BLaER1 (cell line): Measurements from ENCODE around the gene MTARC1.

Source experiments
- H3K27ac ChIP-seq: shearing (Covaris generic); formaldehyde crosslinking; 2 replicates; pipeline ENCODE4 v1.8.1; 2022
- H3K27me3 ChIP-seq: shearing (Covaris generic); formaldehyde crosslinking; 2 replicates; pipeline ENCODE4 v1.8.1; 2022
- H3K36me3 ChIP-seq: shearing (Covaris generic); formaldehyde crosslinking; 2 replicates; pipeline ENCODE4 v1.8.1; 2022
- H3K4me1 ChIP-seq: shearing (Covaris generic); formaldehyde crosslinking; 2 replicates; pipeline ENCODE4 v1.8.1; 2022
- H3K4me2 ChIP-seq: shearing (Covaris generic); formaldehyde crosslinking; 2 replicates; pipeline ENCODE4 v1.8.1; 2022
- H3K4me3 ChIP-seq: shearing (Covaris generic); formaldehyde crosslinking; 2 replicates; pipeline ENCODE4 v1.8.1; 2022
- H3K9ac ChIP-seq: shearing (Covaris generic); formaldehyde crosslinking; 2 replicates; pipeline ENCODE4 v1.8.1; 2022
- H3K9me3 ChIP-seq: shearing (Covaris generic); formaldehyde crosslinking; 2 replicates; pipeline ENCODE4 v1.8.1; 2022
- H4K20me1 ChIP-seq: shearing (Covaris generic); formaldehyde crosslinking; 2 replicates; pipeline ENCODE4 v1.8.1; 2022
- Cebpa-rat ChIP-seq: shearing (Covaris generic); IDR thresholded peaks from 2 replicates; pipeline ENCODE4 v1.8.1; 2022

The MTARC1 gene

DNA sequence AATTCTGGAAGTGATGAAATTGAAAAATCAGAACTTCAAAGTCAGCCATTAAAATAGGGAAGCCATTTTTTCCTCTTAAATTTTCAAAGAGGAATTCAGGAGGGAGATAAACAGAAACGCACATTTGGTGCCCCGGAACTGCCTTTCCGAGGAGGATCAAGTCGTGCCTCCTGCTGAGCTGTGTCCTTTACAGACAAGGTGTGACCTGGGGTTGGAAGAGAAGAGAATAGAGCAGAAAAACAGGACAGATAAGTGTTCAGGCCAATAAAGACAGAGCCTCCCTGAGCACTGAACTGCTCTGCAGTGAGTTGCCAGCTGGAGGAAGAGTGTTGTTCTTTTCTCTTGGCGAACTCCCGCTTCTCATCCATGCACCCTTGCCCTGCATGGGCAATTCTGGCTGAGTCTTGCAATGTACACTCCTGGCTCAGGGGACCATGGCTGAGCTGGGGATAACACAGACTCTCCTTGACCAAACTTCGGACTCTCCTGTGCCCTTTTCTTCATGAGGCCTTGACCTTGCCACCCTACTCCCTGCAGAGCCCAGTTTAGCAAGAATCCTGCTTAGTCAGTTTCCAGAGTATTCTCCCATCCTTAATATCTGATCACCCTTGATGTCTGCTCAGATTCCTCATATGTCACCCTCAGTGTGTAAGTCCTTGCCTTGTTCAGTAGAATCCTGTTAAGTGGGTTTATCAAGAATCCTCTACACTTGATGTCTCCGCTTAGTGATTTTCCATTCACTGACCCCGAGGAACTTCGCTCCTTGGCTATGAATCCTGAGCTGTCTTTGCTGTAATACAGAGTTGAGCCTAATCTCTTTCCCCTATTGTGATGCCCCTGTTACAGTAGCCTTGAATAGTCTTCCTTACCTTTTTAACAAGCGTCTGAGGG, 1.3 kb upstream of the MTARC1 start:
- 0 out of 2 replicates have a peak, but pooled peaks cover 11% of the 10 kb centered on the region for H3K9me3 ChIP-seq
- peaks cover 3% of the 10 kb centered on the region; the same call in 1 of the 2 replicates for H3K4me1 ChIP-seq
- peaks cover 35% of the 10 kb centered on the region for H3K27me3 ChIP-seq
- no peaks in the 10 kb centered on the region for H4K20me1 ChIP-seq
- H3K9ac ChIP-seq, result no peak overlapping the region
- H3K27ac ChIP-seq, result no peak overlapping the region
- H3K36me3 ChIP-seq, result no peaks in the 10 kb centered on the region
- H3K4me2 ChIP-seq, result no peak overlapping the region
- no peak overlapping the region for H3K4me3 ChIP-seq
- no peak for TF ChIP-seq Cebpa-rat

DNA sequence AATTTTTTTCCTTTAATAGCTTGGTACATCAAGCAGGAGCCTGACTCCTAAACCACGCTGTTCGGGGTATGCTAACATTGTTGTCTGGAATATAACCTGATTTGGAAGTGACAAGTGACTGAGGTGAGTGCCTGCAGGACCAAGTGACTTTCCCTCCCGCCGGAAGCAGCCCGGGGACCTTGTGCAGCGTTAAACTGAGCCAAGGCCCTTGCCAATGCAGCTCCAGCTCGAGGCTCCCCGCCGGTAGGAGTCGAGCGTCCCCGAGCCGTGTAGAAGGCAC, 716 bp upstream of the MTARC1 start:
- Histone ChIP-seq H3K27me3 (peaks cover 35% of the 10 kb centered on the region), H3K4me3 (peak overlapping the region; percentile 63), H3K4me2 (peak overlapping the region; percentile 77), H3K9ac (no peak overlapping the region), H3K36me3 (no peaks in the 10 kb centered on the region), H3K4me1 (peaks cover 8% of the 10 kb centered on the region), H3K9me3 (0 out of 2 replicates have a peak, but pooled peaks cover 11% of the 10 kb centered on the region), H3K27ac (no peak overlapping the region), H4K20me1 (no peaks in the 10 kb centered on the region)
- TF ChIP-seq Cebpa-rat, result no peak

DNA sequence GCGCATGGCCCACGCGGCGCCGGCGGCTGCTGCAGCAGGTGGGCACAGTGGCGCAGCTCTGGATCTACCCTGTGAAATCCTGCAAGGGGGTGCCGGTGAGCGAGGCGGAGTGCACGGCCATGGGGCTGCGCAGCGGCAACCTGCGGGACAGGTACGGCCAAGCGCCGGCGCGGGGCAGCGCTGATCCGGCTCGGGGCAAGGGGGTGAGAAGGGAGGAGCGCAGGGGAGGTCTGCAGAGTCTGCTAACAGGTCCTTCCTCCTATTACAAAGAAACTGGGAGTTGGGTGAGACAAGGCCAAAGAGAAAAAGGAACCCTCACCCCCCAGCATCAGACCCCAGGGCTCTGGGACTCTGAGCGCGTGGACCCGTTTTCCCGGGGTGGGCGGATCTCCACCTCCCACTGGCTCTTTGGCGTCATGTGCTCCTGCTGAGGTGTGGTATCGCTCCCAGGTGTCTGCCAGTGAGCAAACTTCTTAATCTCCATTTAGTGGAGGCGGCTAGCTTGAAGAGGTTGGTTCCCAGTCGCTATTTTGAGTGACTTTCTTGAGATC, 431 bp downstream of the MTARC1 start:
- no peak for TF ChIP-seq Cebpa-rat
- Histone ChIP-seq H3K4me1 (peaks cover 14% of the 10 kb centered on the region), H3K36me3 (no peaks in the 10 kb centered on the region), H3K9ac (peak overlapping the region; percentile 41; the same call in 1 of the 2 replicates), H3K27me3 (peaks cover 35% of the 10 kb centered on the region), H3K4me3 (peak overlapping the region; percentile 63), H3K9me3 (0 out of 2 replicates have a peak, but pooled peaks cover 11% of the 10 kb centered on the region), H3K4me2 (peak overlapping the region; percentile 77), H3K27ac (no peak overlapping the region), H4K20me1 (no peaks in the 10 kb centered on the region)

DNA sequence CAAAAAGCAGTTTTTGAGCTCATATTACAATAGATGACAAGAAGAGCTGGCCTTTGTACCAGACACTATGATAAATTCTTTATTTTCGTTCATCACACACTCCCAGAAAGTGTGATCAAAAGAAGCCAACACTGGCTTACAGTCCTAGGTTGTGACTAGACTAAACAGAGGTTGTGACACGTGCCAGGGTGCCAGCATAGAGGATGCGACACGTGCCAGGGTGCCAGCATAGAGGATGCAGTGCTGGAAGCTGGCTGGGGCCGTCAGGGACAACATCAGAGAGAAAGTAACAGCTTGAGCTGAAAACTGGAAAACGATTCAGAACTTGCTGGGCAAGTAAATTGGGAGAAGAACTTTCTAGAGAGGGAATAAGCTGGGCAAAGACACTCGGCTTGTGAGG, 2.2 kb downstream of the MTARC1 start:
- Histone ChIP-seq H3K4me3 (no peak overlapping the region), H3K36me3 (no peaks in the 10 kb centered on the region), H3K27me3 (peaks cover 35% of the 10 kb centered on the region), H3K9me3 (0 out of 2 replicates have a peak, but pooled peaks cover 11% of the 10 kb centered on the region), H3K27ac (no peak overlapping the region), H3K9ac (no peak overlapping the region), H4K20me1 (no peaks in the 10 kb centered on the region), H3K4me2 (no peak overlapping the region), H3K4me1 (peaks cover 14% of the 10 kb centered on the region)
- no peak for TF ChIP-seq Cebpa-rat

DNA sequence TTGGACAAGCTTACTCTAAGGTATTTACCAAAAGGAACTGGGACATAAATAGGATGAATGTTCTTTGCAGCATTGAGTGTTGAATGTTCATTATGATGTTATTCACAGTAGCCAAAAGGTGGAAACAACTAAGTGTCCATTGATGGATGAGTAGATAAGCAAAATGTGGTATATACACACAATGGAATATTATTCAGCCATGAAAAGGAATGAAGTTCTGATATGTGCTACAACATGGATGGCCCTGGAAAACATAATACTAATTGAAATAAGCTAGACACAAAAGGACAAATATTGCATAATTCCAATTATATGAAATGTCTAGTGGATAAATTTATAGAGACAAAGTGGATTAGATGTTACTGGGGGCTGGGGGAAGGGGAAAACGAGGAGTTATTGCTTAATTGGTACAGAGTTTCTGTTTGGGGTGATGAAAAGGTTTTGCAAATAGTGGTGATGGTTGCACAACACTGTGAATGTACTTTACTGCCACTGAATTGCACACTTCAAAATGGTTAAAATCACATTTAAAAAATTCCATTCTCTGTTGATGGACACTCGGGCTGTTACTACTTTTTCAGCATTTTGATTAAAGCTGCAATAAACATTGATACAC, 2.9 kb downstream of the MTARC1 start:
- Histone ChIP-seq H3K9me3 (0 out of 2 replicates have a peak, but pooled peaks cover 11% of the 10 kb centered on the region), H3K4me3 (no peak overlapping the region)

DNA sequence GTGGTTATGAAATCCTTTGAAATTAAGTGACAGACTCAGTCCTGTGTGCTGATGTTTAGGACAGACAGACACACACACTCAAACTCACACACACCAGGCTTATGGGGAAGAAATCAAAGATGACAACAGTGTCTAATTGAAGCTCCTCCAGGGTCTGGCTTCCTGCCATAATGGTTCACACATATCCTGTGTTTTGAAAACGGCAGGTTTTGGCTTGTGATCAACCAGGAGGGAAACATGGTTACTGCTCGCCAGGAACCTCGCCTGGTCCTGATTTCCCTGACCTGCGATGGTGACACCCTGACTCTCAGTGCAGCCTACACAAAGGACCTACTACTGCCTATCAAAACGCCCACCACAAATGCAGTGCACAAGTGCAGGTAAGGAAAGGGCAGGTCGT, 4.6 kb downstream of the MTARC1 start:
- Histone ChIP-seq H3K4me1 (peaks cover 14% of the 10 kb centered on the region), H3K36me3 (no peaks in the 10 kb centered on the region), H3K4me2 (peak overlapping the region; percentile 29; the same call in 1 of the 2 replicates), H3K27me3 (peaks cover 19% of the 10 kb centered on the region), H3K4me3 (no peak overlapping the region), H3K27ac (no peak overlapping the region), H3K9ac (no peak overlapping the region), H3K9me3 (0 out of 2 replicates have a peak, but pooled peaks cover 11% of the 10 kb centered on the region), H4K20me1 (no peaks in the 10 kb centered on the region)
- no peak for TF ChIP-seq Cebpa-rat

More for the DNA sequence above, 2.9 kb downstream of the MTARC1 start:
- Histone ChIP-seq H3K9ac (no peak overlapping the region), H4K20me1 (no peaks in the 10 kb centered on the region), H3K4me1 (peaks cover 14% of the 10 kb centered on the region), H3K27me3 (peaks cover 35% of the 10 kb centered on the region), H3K27ac (no peak overlapping the region), H3K36me3 (no peaks in the 10 kb centered on the region), H3K4me2 (no peak overlapping the region)
- TF ChIP-seq Cebpa-rat, result no peak

GRCh38 chr1:220791956-220792355, 5.2 kb downstream of the MTARC1 start:
- Histone ChIP-seq H3K4me2 (no peak overlapping the region), H3K27ac (no peak overlapping the region), H3K27me3 (peaks cover 12% of the 10 kb centered on the region), H3K9ac (no peak overlapping the region), H3K9me3 (0 out of 2 replicates have a peak, but pooled peaks cover 6% of the 10 kb centered on the region), H3K36me3 (no peaks in the 10 kb centered on the region), H4K20me1 (no peaks in the 10 kb centered on the region), H3K4me1 (peaks cover 14% of the 10 kb centered on the region), H3K4me3 (no peak overlapping the region)
- TF ChIP-seq Cebpa-rat, result no peak

- no peak overlapping the region for H3K9ac ChIP-seq
These were observed 9.8 kb downstream of the MTARC1 start for GRCh38 chr1:220796530-220796929.

GRCh38 chr1:220797044-220797443, 10.3 kb downstream of the MTARC1 start:
- no peaks in the 10 kb centered on the region for H3K9me3 ChIP-seq
- H3K4me2 ChIP-seq, result no peak overlapping the region
- H3K4me1 ChIP-seq, result no peaks in the 10 kb centered on the region
- H3K27ac ChIP-seq, result no peak overlapping the region
- H3K36me3 ChIP-seq, result no peaks in the 10 kb centered on the region
- H3K4me3 ChIP-seq, result no peak overlapping the region
- no peak overlapping the region for H3K9ac ChIP-seq
- no peak for TF ChIP-seq Cebpa-rat
- H3K27me3 ChIP-seq, result no peaks in the 10 kb centered on the region
- no peaks in the 10 kb centered on the region for H4K20me1 ChIP-seq

More at GRCh38 chr1:220796530-220796929, 9.8 kb downstream of the MTARC1 start:
- Histone ChIP-seq H3K9me3 (no peaks in the 10 kb centered on the region), H4K20me1 (no peaks in the 10 kb centered on the region), H3K4me2 (no peak overlapping the region), H3K27me3 (no peaks in the 10 kb centered on the region), H3K4me1 (peaks cover under 1% of the 10 kb centered on the region), H3K27ac (no peak overlapping the region), H3K36me3 (no peaks in the 10 kb centered on the region), H3K4me3 (no peak overlapping the region)
- no peak for TF ChIP-seq Cebpa-rat

GRCh38 chr1:220797553-220797952, 10.8 kb downstream of the MTARC1 start:
- Histone ChIP-seq H3K36me3 (no peaks in the 10 kb centered on the region), H4K20me1 (no peaks in the 10 kb centered on the region), H3K9ac (no peak overlapping the region), H3K4me2 (no peak overlapping the region), H3K9me3 (peaks cover 4% of the 10 kb centered on the region), H3K4me3 (no peak overlapping the region), H3K27ac (no peak overlapping the region), H3K4me1 (no peaks in the 10 kb centered on the region), H3K27me3 (no peaks in the 10 kb centered on the region)
- TF ChIP-seq Cebpa-rat, result no peak
